Skeletal muscle satellite cell (primary cell): ENCODE data around the gene SUPT3H.
"Not testable (repeated sequence)": the region's sequence is repeated elsewhere in the genome, so short reads cannot be mapped to it uniquely, and the experiment has no call there.

Experiments used
- H3K27me3 ChIP-seq: 2 replicates; pipeline ENCODE4 v1.7.0; 2013; ENCODE audit warnings: low read length; ENCODE audit not compliant: control insufficient read depth, insufficient read depth
- H3K36me3 ChIP-seq: 2 replicates; pipeline ENCODE4 v1.7.0; 2013; ENCODE audit warnings: mild to moderate bottlenecking, control low read depth, low read length; ENCODE audit not compliant: insufficient read depth
- H3K4me1 ChIP-seq: 2 replicates; pipeline ENCODE4 v1.7.0; 2013; ENCODE audit warnings: low read length; ENCODE audit not compliant: control insufficient read depth, insufficient read depth
- H3K4me2 ChIP-seq: 2 replicates; pipeline ENCODE4 v1.7.0; 2013; ENCODE audit warnings: mild to moderate bottlenecking, low read length
- H3K4me3 ChIP-seq: 2 replicates; pipeline ENCODE4 v1.7.0; 2013; ENCODE audit warnings: low read length
- H3K9ac ChIP-seq: 2 replicates; pipeline ENCODE4 v1.7.0; 2013; ENCODE audit warnings: mild to moderate bottlenecking, low read depth, low read length, moderate library complexity
- H3K9me3 ChIP-seq: replicated peaks from 2 replicates; pipeline ENCODE4 v1.7.0; 2013; ENCODE audit warnings: mild to moderate bottlenecking, control low read depth, low read length

The SUPT3H gene

DNA sequence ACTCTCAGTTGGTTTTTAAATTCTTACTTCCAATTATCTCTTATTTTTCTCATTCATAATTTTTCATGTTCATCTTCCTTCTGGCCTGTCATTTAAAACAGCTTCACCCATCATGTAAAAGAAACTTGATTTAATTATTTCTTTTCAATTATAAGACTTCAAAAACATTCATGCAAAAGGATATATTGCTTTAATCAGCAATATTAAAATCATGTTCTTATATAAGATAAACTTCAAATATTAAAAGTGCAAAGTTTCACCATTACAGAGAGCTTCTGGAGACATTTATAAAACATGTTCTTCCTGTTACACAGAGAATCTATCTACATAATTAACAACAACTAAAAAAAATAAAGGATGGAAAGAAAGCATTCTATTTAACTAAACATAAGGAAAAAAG lies 446.3 kb downstream of the SUPT3H start:
- no peak overlapping the region for H3K4me2 ChIP-seq
- H3K36me3 ChIP-seq: no peaks in the 10 kb centered on the region
- H3K4me1 ChIP-seq: no peaks in the 10 kb centered on the region
- H3K4me3 ChIP-seq: no peak overlapping the region
- no peak overlapping the region for H3K9ac ChIP-seq
- H3K9me3 ChIP-seq: no peaks in the 10 kb centered on the region
- no peaks in the 10 kb centered on the region for H3K27me3 ChIP-seq

DNA sequence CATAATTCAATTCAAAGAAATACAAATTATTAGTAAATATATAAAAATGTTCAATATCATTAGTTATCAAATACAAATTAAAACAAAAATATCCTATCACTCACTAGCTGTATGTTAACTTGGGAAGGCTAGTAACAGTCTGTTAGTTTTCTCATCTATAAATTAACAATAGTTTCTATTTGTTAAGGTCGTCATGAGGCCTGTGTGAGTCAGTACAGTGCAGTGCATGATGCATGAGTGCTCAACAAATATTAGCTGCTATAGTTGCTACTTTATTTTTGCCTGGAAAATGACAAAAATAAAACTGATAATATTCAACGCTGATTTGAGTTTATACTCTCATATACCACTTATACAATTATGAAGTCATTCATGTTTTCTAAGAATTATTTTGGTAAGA lies 451.2 kb downstream of the SUPT3H start:
- Histone ChIP-seq H3K9me3 (no peaks in the 10 kb centered on the region), H3K4me3 (no peak overlapping the region), H3K27me3 (no peaks in the 10 kb centered on the region), H3K9ac (no peak overlapping the region), H3K4me1 (peaks cover 4% of the 10 kb centered on the region), H3K36me3 (no peaks in the 10 kb centered on the region), H3K4me2 (no peak overlapping the region)

DNA sequence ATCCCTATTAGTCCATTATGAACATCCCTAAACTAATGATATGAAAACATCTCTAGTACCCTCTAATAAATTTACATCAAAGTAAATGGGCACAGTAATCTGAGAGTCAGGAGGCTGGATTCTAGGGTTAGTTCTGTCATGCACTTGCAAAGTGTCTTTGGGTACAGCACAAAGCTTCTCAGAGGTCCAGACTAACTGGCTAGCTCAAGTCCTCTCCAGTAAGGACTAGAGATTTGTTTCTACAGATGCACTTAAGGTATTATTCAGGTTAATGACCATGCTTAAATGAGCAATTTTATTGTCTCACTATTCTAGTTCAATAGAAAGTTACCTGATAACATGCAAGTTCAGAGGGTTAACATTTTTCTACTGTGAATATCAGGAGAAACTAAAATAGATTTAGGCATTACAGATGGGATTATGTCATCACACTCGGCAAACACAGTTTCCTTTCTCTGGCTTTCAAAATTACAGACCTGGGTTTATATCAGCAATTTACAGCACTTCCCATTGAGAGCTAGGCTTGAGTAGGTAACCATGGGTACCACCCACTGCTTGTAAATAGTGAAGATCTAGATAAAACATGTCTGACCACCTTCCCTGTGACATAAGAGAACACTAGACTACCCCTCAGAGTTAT lies 452.5 kb downstream of the SUPT3H start:
- no peak overlapping the region for H3K4me2 ChIP-seq
- no peak overlapping the region for H3K9ac ChIP-seq
- no peaks in the 10 kb centered on the region for H3K27me3 ChIP-seq
- H3K36me3 ChIP-seq: no peaks in the 10 kb centered on the region
- no peak overlapping the region for H3K4me3 ChIP-seq
- H3K9me3 ChIP-seq: no peaks in the 10 kb centered on the region
- peaks cover 15% of the 10 kb centered on the region for H3K4me1 ChIP-seq

DNA sequence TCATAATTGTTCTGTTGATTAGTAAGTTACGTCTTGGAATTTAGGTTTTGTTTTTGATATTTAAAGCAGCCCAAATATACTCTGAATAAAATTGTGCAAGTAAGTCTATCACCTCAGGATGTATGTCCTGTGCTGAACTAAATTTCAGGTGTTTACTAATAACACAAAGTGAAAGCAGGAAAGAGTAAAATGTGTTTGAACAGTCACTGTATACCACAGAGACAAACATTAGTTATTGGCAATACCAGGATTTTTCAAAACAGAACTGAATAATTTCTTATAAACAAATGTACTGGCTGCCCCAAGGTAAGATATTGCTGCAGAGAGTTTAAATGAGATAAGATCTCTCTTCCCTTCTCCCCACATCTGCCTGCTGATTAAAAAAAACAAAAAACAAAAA lies 454.3 kb downstream of the SUPT3H start:
- Histone ChIP-seq H3K4me1 (peaks cover 15% of the 10 kb centered on the region), H3K4me3 (no peak overlapping the region), H3K36me3 (no peaks in the 10 kb centered on the region), H3K27me3 (no peaks in the 10 kb centered on the region), H3K9me3 (no peaks in the 10 kb centered on the region), H3K4me2 (no peak overlapping the region), H3K9ac (no peak overlapping the region)

DNA sequence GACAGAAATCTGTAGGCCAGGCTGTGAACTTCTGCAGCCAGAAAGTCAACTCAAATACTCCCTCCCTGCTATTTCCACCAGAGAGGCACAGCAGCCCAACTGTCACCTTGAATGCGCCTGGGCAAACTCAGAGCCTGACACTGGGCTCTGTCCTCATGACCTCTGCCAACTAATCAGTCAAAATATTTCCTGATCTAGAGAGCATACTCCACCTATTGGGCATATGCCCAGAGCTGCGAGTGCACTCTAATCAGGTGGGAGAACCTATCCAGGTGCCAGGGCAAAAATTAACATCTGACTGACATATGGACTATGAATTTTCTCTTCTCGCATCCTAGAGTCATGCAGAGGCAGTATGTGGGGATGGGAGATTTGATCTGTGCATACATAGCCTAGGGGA lies 455.9 kb downstream of the SUPT3H start:
- Histone ChIP-seq H3K4me1 (peaks cover 15% of the 10 kb centered on the region), H3K4me3 (no peak overlapping the region), H3K4me2 (no peak overlapping the region), H3K9me3 (no peaks in the 10 kb centered on the region), H3K27me3 (no peaks in the 10 kb centered on the region), H3K9ac (no peak overlapping the region), H3K36me3 (no peaks in the 10 kb centered on the region)

DNA sequence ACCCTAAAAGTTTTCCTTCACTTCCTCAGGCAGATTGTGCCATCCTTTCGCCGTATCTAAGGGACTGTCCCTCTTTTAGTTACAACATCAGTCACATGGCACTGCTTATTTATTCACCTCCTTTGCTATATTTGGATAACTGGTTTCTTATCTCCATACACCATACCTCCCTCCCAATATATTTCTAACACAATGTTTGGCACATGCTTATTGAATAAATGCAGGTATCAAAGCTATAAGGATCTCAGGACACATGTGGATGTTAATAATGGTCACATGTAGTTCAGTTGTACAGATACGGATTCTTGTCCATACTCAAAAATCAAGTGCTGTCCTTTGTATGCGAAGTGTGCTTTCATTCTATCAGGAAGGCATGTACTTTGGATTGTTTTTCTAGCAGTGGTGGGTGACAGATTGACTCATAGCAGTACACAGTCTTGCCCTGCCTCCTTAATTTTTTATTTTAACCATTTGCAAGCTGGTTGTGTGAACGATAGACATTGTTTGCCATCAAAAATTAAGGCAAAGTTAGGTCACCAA lies 456.7 kb downstream of the SUPT3H start:
- H3K4me1 ChIP-seq: peaks cover 15% of the 10 kb centered on the region
- no peak overlapping the region for H3K4me2 ChIP-seq
- no peak overlapping the region for H3K4me3 ChIP-seq
- no peaks in the 10 kb centered on the region for H3K27me3 ChIP-seq
- no peaks in the 10 kb centered on the region for H3K9me3 ChIP-seq
- no peak overlapping the region for H3K9ac ChIP-seq
- no peaks in the 10 kb centered on the region for H3K36me3 ChIP-seq

DNA sequence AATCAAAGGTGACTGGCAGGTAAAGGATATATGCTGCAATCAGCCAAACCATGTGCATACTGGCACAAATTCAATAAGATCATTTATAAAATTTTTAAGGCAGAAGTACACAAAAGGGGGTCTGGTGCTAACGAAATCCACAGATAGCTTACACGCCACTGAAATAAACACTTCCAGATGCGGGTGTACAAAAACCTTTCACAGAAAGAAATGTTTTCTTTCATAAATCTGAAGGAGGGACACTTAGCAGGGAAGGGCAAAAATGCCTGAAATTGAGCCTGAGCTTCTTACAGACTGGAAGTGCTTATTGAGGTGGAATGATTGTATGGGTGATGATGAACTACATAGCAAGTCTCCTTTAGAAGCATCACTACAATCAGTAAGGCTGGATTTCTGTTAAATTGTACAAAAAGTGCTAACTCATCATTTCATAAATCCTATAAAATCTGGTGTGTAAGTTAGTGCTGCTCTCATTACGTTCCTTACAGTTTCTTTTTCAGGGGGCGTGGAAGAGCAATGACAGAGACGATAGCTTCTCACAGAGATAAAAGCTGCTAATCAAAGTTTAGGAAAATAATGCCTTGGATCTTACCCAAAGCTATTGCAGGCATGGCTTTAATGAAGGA lies 458.9 kb downstream of the SUPT3H start:
- Histone ChIP-seq H3K4me3 (no peak overlapping the region), H3K4me2 (no peak overlapping the region), H3K4me1 (peaks cover 15% of the 10 kb centered on the region), H3K36me3 (no peaks in the 10 kb centered on the region), H3K9me3 (no peaks in the 10 kb centered on the region), H3K27me3 (no peaks in the 10 kb centered on the region), H3K9ac (no peak overlapping the region)

DNA sequence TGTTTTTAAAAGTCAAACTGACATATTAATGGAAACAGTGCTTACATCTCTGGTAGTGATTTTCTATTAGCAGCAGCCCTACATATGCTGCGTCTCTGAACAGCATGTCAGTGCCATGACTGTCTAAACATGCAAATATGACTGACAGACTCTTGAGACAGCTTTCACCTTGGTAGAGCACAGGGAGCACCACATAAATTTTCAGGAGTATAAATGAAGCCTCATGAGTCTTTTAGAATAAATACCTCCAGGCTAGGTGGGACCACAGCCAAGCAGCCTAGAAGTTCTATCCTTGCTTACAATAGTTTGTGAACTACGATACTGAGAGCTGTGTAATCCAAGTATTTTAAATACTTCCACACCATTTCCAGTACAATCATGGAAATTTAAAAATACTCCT lies 460.3 kb downstream of the SUPT3H start:
- Histone ChIP-seq H3K4me1 (peaks cover 15% of the 10 kb centered on the region), H3K4me2 (no peak overlapping the region), H3K4me3 (no peak overlapping the region), H3K9me3 (no peaks in the 10 kb centered on the region), H3K36me3 (no peaks in the 10 kb centered on the region), H3K9ac (no peak overlapping the region), H3K27me3 (no peaks in the 10 kb centered on the region)

DNA sequence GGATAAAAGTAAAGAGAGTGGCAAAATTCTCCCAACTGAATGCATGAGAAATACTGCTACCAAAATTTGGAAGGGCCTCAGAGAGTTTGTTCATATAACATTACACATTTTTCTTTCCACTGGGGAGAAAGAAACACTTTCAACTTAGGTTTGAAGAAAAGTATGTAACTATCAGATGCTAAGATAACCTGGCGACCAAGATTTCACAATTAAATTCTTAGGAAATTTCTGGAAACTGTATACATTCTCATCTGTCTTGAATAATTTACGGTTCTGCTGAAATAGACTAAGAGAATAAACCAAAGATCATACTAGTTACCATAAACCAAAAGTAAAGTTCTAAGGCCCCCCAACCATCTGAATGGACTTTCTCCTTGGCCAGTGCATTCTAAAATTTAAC lies 462.6 kb downstream of the SUPT3H start:
- H3K4me3 ChIP-seq: no peak overlapping the region
- no peaks in the 10 kb centered on the region for H3K36me3 ChIP-seq
- no peaks in the 10 kb centered on the region for H3K27me3 ChIP-seq
- H3K4me1 ChIP-seq: no peaks in the 10 kb centered on the region
- H3K9ac ChIP-seq: no peak overlapping the region
- H3K4me2 ChIP-seq: no peak overlapping the region
- H3K9me3 ChIP-seq: no peaks in the 10 kb centered on the region

DNA sequence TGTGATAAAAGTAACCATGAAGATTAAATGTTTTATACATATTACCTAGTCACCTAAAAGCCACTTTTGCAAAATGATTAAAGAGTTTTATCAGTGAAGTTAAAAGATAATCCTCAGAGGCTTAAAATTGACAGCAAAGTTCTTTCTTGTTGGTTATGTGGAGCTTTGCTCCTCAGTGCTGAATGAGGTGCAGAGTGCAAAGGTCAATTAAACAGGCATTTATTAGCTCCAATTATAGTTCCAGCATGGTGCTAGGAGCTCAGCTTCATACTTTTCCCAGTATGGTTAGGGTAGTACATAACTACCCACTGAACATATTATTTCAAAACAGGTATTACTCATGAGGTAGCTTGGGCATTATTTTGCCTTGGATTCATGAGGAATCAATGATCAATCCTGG lies 463.6 kb downstream of the SUPT3H start:
- Histone ChIP-seq H3K4me2 (no peak overlapping the region), H3K4me3 (no peak overlapping the region), H3K9ac (no peak overlapping the region), H3K9me3 (no peaks in the 10 kb centered on the region), H3K4me1 (no peaks in the 10 kb centered on the region), H3K36me3 (no peaks in the 10 kb centered on the region), H3K27me3 (no peaks in the 10 kb centered on the region)

DNA sequence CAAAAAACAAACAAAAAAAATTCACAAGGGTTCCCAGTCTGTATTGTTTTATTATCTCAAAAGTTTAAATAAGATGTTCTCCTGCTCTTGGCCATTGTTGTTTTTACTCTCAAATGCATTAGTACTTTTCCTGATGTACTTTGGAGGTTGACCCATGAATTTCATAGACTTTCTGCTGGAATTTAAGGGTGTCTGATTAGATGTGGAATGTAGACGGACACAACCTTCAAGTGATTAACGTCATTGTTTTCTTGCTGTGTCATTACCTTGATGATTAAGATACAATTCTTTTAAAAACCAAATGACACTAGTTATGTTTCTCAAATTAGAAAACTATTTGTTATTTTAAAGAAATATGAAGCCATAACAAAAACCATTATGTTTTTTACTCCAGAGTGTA lies 471.0 kb downstream of the SUPT3H start:
- no peaks in the 10 kb centered on the region for H3K9me3 ChIP-seq
- no peak overlapping the region for H3K4me3 ChIP-seq
- no peaks in the 10 kb centered on the region for H3K27me3 ChIP-seq
- H3K4me2 ChIP-seq: no peak overlapping the region
- no peak overlapping the region for H3K9ac ChIP-seq
- no peaks in the 10 kb centered on the region for H3K36me3 ChIP-seq
- no peaks in the 10 kb centered on the region for H3K4me1 ChIP-seq

DNA sequence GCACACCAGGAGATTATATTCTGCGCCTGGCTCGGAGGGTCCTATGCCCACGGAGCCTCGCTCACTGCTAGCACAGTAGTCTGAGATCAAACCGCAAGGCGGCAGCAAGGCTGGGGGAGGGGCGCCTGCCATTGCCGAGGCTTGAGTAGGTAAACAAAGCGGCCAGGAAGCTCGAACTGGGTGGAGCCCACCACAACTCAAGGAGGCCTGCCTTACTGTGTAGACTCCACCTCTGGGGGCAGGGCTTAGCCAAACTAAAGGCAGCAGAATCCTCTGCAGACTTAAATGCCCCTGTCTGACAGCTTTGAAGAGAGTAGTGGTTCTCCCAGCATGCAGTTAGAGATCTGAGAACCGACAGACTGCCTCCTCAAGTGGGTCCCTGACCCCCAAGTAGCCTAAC lies 477.4 kb downstream of the SUPT3H start:
- H3K27me3 ChIP-seq, H3K9ac ChIP-seq, H3K36me3 ChIP-seq, H3K4me3 ChIP-seq, H3K4me2 ChIP-seq, H3K4me1 ChIP-seq, H3K9me3 ChIP-seq: not testable (repeated sequence)
